WI38 (cell line): ENCODE data around the gene CEMIP2.

Experiments used
- H3K4me3 ChIP-seq: 2 replicates; pipeline ENCODE4 v1.5.1; 2011; ENCODE audit warnings: low read depth, mild to moderate bottlenecking, control low read depth, low read length
- CTCF ChIP-seq: IDR thresholded peaks from 2 replicates; pipeline ENCODE4 v1.5.1; 2012; ENCODE audit warnings: low read depth, mild to moderate bottlenecking, control low read depth, low read length

CEMIP2 gene

GRCh38 chr9:71656496-71656895, 111.8 kb downstream of the CEMIP2 start:
- TF ChIP-seq CTCF = no peak

GRCh38 chr9:71655778-71656177, 112.5 kb downstream of the CEMIP2 start:
- no peak for TF ChIP-seq CTCF
- no peak overlapping the region for H3K4me3 ChIP-seq

More at GRCh38 chr9:71656496-71656895, 111.8 kb downstream of the CEMIP2 start:
- no peak overlapping the region for H3K4me3 ChIP-seq

GRCh38 chr9:71655141-71655540, 113.2 kb downstream of the CEMIP2 start:
- no peak for TF ChIP-seq CTCF

GRCh38 chr9:71652480-71652879, 115.8 kb downstream of the CEMIP2 start:
- H3K4me3 ChIP-seq = no peak overlapping the region
- TF ChIP-seq CTCF = no peak

More at GRCh38 chr9:71655141-71655540, 113.2 kb downstream of the CEMIP2 start:
- no peak overlapping the region for H3K4me3 ChIP-seq

GRCh38 chr9:71648453-71648852, 119.9 kb downstream of the CEMIP2 start:
- H3K4me3 ChIP-seq = no peak overlapping the region
- no peak for TF ChIP-seq CTCF

GRCh38 chr9:71647094-71647591, 121.2 kb downstream of the CEMIP2 start:
- no peak overlapping the region for H3K4me3 ChIP-seq
- no peak for TF ChIP-seq CTCF

- TF ChIP-seq CTCF = no peak
- no peak overlapping the region for H3K4me3 ChIP-seq
Measured at GRCh38 chr9:71646131-71646530, 122.2 kb downstream of the CEMIP2 start.
